Activated T-cell treated with anti-CD3 and anti-CD28 coated beads, Interleukin-2, amount 50 U/mL, for 72 hours (primary cell): ENCODE data around the gene PKD1L1. TPM values are rescaled to one million over a fixed set of nuclear protein-coding genes. Genes with fewer than 3 reads are reported as not detected.

Experiments
- ATAC-seq, 2 donors: fragments of 150-1000 bp; cut with Tn5 transposase; replicated peaks in 1 of 2; 2 replicates each; pipeline ENCODE4 v1.10.0; 2021; ENCODE audit warnings: moderate library complexity in 2 of 2, mild to moderate bottlenecking in 1 of 2
- DNase-seq, 2 donors: peaks; one replicate each; pipeline ENCODE4 v3.0.0; 2021 to 2022; ENCODE audit warnings: mixed read lengths in 1 of 2
- H3K27ac Mint-ChIP-seq: one replicate; pipeline ENCODE4 v1.8.0; 2022; ENCODE audit warnings: mild to moderate bottlenecking, moderate library complexity, mixed read lengths
- H3K27me3 Mint-ChIP-seq: one replicate; pipeline ENCODE4 v1.8.0; 2022; ENCODE audit warnings: low read depth, mixed read lengths
- H3K36me3 Mint-ChIP-seq, 2 donors: one replicate each; pipeline ENCODE4 v1.8.0; 2022; ENCODE audit warnings: mixed read lengths in 2 of 2, mild to moderate bottlenecking in 1 of 2; ENCODE audit not compliant: insufficient read depth in 2 of 2
- H3K4me1 Mint-ChIP-seq: one replicate; pipeline ENCODE4 v1.8.0; 2022; ENCODE audit warnings: low read depth, mixed read lengths
- H3K4me3 Mint-ChIP-seq, 2 donors: one replicate each; pipeline ENCODE4 v1.8.0; 2022; ENCODE audit warnings: mild to moderate bottlenecking in 2 of 2, mixed read lengths in 2 of 2, moderate library complexity in 2 of 2
- H3K9me3 Mint-ChIP-seq, 2 donors: one replicate each; pipeline ENCODE4 v1.8.0; 2022; ENCODE audit warnings: mixed read lengths in 2 of 2
- total RNA-seq, 2 donors: library from RNA; stranded (reverse); gene quantifications; one replicate each; pipeline ENCODE4 v1.2.3, GENCODE V29; 2022

The PKD1L1 gene
- total RNA-seq, 2 donors from 2014 or later = 0.10 to 0.35 TPM

GRCh38 chr7:47787249-47788069 lies 160.8 kb downstream of the PKD1L1 start:
- H3K9me3 Mint-ChIP-seq = no peaks in the 10 kb centered on the region
- H3K36me3 Mint-ChIP-seq = no peaks in the 10 kb centered on the region
- DNase-seq = no peak
- H3K4me1 Mint-ChIP-seq = no peaks in the 10 kb centered on the region
- peaks cover 5% of the 10 kb centered on the region for H3K27me3 Mint-ChIP-seq
- no peak overlapping the region for H3K27ac Mint-ChIP-seq
- no peak for ATAC-seq
- no peak overlapping the region for H3K4me3 Mint-ChIP-seq

DNA sequence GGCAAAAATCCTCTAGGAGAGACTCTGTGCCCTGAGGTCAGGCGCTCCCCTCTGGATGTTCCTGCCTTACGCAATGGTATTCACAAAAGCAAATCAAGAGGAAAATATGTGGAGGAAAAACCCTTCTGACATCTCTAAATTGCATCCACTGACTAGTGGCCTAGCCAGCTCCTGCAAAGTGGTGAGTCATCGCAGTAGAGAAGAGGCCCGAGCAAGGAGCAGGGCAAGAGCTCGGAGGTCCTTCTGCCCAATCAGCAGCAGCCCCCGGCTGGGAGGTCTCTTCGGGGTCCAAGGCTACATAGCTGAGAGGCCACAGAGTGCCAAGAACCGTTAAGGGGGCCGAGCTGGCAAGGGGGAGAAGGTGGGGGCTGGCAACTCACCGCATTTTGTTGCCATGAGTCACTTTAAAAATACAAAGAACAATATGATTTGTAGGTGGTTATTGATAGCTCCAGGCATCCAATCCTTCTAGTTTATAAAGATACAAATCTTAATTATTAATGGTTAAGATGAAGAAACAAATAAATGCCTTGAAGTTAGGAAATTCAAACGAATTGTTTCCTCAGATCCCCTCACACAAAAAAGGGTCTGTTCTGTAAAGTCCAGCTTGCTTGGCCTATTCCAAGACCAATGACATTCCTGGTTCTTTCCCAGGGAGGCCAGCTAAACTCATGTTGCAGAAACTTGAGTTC lies 161.6 kb downstream of the PKD1L1 start:
- ATAC-seq = no peak
- Mint-ChIP-seq H3K27me3 (peaks cover 5% of the 10 kb centered on the region), H3K9me3 (no peaks in the 10 kb centered on the region)

DNA sequence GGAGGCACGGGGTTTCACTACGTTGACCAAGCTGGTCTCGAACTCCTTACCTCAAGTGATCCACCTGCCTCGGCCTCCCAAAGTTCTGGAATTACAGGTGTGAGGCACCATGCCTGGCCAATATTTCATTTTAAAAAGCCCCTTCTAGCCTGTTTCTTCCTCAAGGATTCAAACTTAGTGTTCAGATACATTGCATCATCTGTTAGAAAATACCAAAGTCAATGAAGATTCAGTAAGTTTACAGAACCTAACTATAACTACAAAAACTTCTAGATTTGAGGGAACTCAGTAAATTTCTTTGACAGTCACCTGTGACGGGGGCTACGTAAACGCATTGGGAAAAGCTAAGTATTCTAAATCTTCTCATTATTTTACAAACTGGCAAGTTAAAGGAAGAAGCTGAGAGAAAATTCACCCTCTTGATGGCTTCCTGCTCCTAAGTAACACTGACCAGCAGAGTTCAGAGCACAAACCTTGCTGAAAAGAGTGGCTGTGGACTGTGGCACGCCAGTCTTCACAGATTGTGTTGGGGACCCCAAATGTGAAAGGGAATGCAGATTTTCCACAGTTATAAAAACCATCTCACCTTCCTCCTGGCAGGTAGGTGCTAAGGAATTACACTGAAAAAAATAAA lies 162.2 kb downstream of the PKD1L1 start:
- no peaks in the 10 kb centered on the region for H3K4me1 Mint-ChIP-seq
- no peaks in the 10 kb centered on the region for H3K9me3 Mint-ChIP-seq
- ATAC-seq (no peak), DNase-seq (no peak)
- no peak overlapping the region for H3K27ac Mint-ChIP-seq
- no peak overlapping the region for H3K4me3 Mint-ChIP-seq
- H3K36me3 Mint-ChIP-seq = no peaks in the 10 kb centered on the region
- H3K27me3 Mint-ChIP-seq = peaks cover 5% of the 10 kb centered on the region

More for the DNA sequence above, 161.6 kb downstream of the PKD1L1 start:
- H3K36me3 Mint-ChIP-seq = no peaks in the 10 kb centered on the region
- no peak overlapping the region for H3K4me3 Mint-ChIP-seq
- DNase-seq = no peak
- no peak overlapping the region for H3K27ac Mint-ChIP-seq
- H3K4me1 Mint-ChIP-seq = no peaks in the 10 kb centered on the region

DNA sequence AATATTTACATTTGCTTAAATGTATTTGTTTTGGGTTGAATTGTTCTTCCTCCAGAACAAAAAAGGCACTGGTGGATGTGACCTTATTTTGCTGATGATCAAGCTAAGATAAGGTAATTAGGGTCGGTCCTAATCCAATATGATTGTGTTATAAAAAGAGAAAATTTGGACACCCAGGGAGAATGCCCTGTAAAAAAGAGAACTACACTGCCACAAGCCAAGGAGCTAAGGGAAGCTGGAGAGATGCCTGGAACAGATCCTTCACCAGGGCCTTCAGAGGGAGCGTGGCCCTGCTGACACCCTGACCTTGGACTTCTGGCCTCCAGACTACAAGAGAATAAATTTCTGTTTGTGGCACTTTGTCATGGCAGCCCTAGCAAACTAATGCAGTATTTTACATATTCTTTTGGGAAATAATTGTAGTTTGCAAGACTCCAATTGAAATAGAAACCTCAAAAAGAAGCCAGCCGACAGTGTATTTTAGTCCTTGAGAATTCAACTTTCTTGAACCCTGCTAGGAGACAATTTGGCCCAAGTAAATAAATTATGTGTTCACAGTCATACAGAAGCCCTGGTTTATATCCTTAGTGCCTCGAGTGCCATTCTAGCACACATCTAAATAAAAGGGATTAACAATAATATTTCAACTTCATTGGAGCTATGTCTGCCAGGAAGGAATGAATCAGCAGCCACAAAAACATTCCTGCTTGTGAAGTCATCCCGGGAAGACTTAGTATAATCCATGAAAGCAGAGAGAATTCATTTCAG lies 164.6 kb downstream of the PKD1L1 start:
- H3K27me3 Mint-ChIP-seq = peaks cover 5% of the 10 kb centered on the region
- no peak overlapping the region for H3K4me3 Mint-ChIP-seq
- ATAC-seq = no peak
- H3K9me3 Mint-ChIP-seq = no peaks in the 10 kb centered on the region
- H3K27ac Mint-ChIP-seq = no peak overlapping the region
- no peaks in the 10 kb centered on the region for H3K4me1 Mint-ChIP-seq
- no peaks in the 10 kb centered on the region for H3K36me3 Mint-ChIP-seq
- no peak for DNase-seq

- Mint-ChIP-seq H3K9me3 (no peaks in the 10 kb centered on the region), H3K4me3 (no peak overlapping the region), H3K27ac (no peak overlapping the region), H3K36me3 (no peaks in the 10 kb centered on the region), H3K27me3 (peaks cover 5% of the 10 kb centered on the region), H3K4me1 (no peaks in the 10 kb centered on the region)
- ATAC-seq (no peak), DNase-seq (no peak)
These were observed 165.5 kb downstream of the PKD1L1 start for GRCh38 chr7:47782792-47783191.

- ATAC-seq = no peak
- no peaks in the 10 kb centered on the region for H3K36me3 Mint-ChIP-seq
These were observed 166.2 kb downstream of the PKD1L1 start for GRCh38 chr7:47782022-47782421.

GRCh38 chr7:47780555-47780954 lies 167.7 kb downstream of the PKD1L1 start:
- DNase-seq = no peak
- H3K4me3 Mint-ChIP-seq = no peak overlapping the region
- no peaks in the 10 kb centered on the region for H3K36me3 Mint-ChIP-seq
- no peaks in the 10 kb centered on the region for H3K4me1 Mint-ChIP-seq
- no peaks in the 10 kb centered on the region for H3K9me3 Mint-ChIP-seq
- no peak overlapping the region for H3K27ac Mint-ChIP-seq
- peaks cover 5% of the 10 kb centered on the region for H3K27me3 Mint-ChIP-seq
- ATAC-seq = no peak

More at GRCh38 chr7:47782022-47782421, 166.2 kb downstream of the PKD1L1 start:
- Mint-ChIP-seq H3K9me3 (no peaks in the 10 kb centered on the region), H3K27ac (no peak overlapping the region), H3K4me3 (no peak overlapping the region), H3K27me3 (peaks cover 5% of the 10 kb centered on the region), H3K4me1 (no peaks in the 10 kb centered on the region)
- DNase-seq = no peak

- DNase-seq (no peak), ATAC-seq (no peak)
- H3K27me3 Mint-ChIP-seq = peaks cover 5% of the 10 kb centered on the region
- no peaks in the 10 kb centered on the region for H3K4me1 Mint-ChIP-seq
- no peak overlapping the region for H3K4me3 Mint-ChIP-seq
- H3K27ac Mint-ChIP-seq = no peak overlapping the region
- no peaks in the 10 kb centered on the region for H3K36me3 Mint-ChIP-seq
- H3K9me3 Mint-ChIP-seq = no peaks in the 10 kb centered on the region
These were observed 168.9 kb downstream of the PKD1L1 start for GRCh38 chr7:47779341-47779771.

GRCh38 chr7:47778153-47778661 lies 170.1 kb downstream of the PKD1L1 start:
- no peaks in the 10 kb centered on the region for H3K4me1 Mint-ChIP-seq
- peaks cover 5% of the 10 kb centered on the region for H3K27me3 Mint-ChIP-seq
- H3K9me3 Mint-ChIP-seq = no peaks in the 10 kb centered on the region
- DNase-seq (no peak), ATAC-seq (no peak)
- H3K27ac Mint-ChIP-seq = no peak overlapping the region
- no peak overlapping the region for H3K4me3 Mint-ChIP-seq
- no peaks in the 10 kb centered on the region for H3K36me3 Mint-ChIP-seq

- Mint-ChIP-seq H3K27me3 (peaks cover 2% of the 10 kb centered on the region), H3K9me3 (no peaks in the 10 kb centered on the region), H3K27ac (no peak overlapping the region), H3K4me3 (no peak overlapping the region), H3K4me1 (no peaks in the 10 kb centered on the region), H3K36me3 (no peaks in the 10 kb centered on the region)
- DNase-seq (no peak), ATAC-seq (no peak)
These were observed 170.6 kb downstream of the PKD1L1 start for GRCh38 chr7:47777531-47778152.

- H3K9me3 Mint-ChIP-seq = no peaks in the 10 kb centered on the region
- H3K36me3 Mint-ChIP-seq = no peaks in the 10 kb centered on the region
- H3K27ac Mint-ChIP-seq = no peak overlapping the region
- DNase-seq (no peak), ATAC-seq (no peak)
- no peaks in the 10 kb centered on the region for H3K27me3 Mint-ChIP-seq
- no peak overlapping the region for H3K4me3 Mint-ChIP-seq
- H3K4me1 Mint-ChIP-seq = no peaks in the 10 kb centered on the region
These were observed 171.9 kb downstream of the PKD1L1 start for GRCh38 chr7:47776335-47776734.

- Mint-ChIP-seq H3K36me3 (no peaks in the 10 kb centered on the region), H3K27me3 (no peaks in the 10 kb centered on the region), H3K4me1 (no peaks in the 10 kb centered on the region), H3K4me3 (no peak overlapping the region), H3K27ac (no peak overlapping the region), H3K9me3 (no peaks in the 10 kb centered on the region)
- no peak for ATAC-seq
- DNase-seq = no peak
These were observed 173.0 kb downstream of the PKD1L1 start for GRCh38 chr7:47775238-47775637.
